COLO829 (cell line): ENCODE data around the gene ROGDI.
A peak's percentile ranks its signal among the peaks of the same experiment; 100 is the strongest.

Source experiments
- DNase-seq: peaks from one replicate; pipeline ENCODE4 v3.0.0; 2012; ENCODE audit warnings: low spot score

ROGDI gene

DNA sequence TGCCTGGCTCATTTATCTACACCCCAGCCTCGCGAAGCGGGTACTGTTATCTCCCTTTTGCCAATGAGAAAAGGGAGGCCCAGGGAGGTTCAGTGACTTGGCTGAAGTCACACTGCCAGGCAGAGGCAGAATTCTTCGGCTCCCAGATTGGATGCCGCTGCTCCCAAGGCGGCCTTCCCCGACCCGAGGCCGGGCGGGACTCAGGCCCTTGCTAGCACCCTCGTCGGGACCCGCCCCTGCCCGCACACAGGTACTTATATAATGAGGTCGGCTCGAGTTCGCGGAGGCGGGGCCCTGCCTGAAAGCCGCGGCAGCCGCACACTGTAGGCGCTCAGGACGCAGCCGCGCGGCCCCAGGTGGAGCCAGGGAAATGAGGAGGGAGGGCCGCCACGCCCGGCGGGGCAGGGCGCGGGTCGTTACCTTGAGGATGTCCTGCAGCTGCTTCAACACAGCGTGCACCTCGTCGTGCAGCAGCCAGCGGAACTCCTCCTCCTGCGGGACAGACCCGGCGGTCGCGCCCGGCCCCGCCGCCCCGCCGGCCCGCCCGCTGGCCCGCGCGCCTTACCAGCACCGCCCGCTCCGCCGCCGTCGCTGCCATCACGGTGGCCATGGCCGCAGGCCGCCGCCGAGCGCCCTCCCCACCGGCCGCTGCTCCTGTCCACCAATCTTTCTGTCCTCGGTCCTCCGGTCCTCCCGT, at the start of gene ROGDI:
TSS of gene ROGDI (minus strand) at position 672 of the 697 bp plus-strand sequence. CDS start at position 610, 62 bp downstream.
- peak; percentile 15 for DNase-seq

GRCh38 chr16:4850211-4850610, 47.8 kb upstream of the ROGDI start:
- DNase-seq: no peak

- peak; percentile 25 for DNase-seq
Measured at GRCh38 chr16:4847774-4848587, 45.5 kb upstream of the ROGDI start.

DNA sequence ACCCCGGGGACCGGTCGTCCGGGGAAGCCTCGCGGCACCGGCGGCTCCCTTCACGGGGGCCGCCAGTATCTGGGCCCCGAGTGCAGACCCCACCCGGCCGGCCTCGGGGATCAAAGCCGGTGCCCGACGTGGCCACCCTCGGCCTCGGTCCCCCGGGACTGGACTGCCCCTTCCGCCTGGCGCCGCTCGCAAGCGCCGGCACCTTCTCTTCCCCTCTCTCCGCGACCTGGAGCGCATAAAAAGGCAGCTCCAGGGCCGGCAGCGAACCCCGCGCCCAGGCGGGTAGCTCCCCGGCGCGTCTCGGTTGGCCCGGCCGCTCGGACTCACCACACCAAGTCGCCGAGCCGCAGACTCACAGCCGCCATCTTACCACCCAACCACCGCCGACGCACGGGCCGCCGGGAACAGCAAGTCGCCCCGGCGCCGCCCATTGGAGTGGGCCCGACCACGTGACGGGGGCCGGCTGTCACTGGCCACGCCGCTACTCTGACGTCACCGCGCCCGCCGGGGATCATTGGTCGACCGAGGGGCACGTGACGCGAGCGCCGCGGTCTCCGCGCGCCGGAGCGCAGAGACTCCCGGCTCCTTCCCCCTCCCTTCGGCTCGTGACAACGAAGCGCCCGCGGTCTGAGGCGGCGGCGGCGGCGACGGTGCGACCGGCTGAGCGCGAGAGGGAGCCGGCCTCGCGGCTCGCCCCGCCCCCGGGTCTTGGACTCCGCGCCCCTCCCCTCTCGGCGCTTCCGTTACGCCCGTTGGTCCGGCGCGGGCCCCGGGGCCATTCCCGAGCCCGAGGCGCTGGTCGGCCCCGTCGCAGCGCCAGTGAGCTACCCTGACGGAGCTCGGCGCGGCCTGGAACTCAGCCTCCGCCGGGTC, 44.7 kb upstream of the ROGDI start, which contains the start of the genes GLYR1 and UBN1:
TSS of gene GLYR1 (minus strand) at position 388 of the 873 bp plus-strand sequence. CDS start at position 365, 23 bp downstream.
TSS of gene UBN1 (plus strand) at position 581 of the 873 bp plus-strand sequence. CDS start 5,437 bp downstream, outside the sequence.
- peak; percentile 89 for DNase-seq

GRCh38 chr16:4846503-4846900, 44.1 kb upstream of the ROGDI start:
- DNase-seq: no peak

- DNase-seq: no peak
Measured at GRCh38 chr16:4840984-4841383, 38.6 kb upstream of the ROGDI start.

DNA sequence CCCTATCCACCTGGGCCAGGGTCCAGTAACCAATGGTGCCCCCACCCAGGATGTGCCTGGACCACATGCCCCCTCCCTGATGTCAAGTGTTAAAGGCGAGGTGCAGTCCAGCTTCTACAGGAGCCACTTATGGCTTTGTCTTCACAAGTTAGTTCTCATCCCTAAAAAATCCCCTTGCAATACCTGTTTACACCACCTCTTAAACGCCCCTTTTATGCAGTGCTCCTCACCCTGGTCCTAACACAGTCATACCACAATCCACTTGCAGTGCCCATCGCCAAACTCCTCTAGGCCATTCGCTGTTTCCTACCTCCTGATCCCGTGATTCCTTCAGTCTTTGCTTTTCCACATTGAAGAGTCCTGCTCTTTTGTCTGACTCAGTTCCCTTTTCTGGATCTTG, 37.5 kb upstream of the ROGDI start:
- DNase-seq: no peak

DNA sequence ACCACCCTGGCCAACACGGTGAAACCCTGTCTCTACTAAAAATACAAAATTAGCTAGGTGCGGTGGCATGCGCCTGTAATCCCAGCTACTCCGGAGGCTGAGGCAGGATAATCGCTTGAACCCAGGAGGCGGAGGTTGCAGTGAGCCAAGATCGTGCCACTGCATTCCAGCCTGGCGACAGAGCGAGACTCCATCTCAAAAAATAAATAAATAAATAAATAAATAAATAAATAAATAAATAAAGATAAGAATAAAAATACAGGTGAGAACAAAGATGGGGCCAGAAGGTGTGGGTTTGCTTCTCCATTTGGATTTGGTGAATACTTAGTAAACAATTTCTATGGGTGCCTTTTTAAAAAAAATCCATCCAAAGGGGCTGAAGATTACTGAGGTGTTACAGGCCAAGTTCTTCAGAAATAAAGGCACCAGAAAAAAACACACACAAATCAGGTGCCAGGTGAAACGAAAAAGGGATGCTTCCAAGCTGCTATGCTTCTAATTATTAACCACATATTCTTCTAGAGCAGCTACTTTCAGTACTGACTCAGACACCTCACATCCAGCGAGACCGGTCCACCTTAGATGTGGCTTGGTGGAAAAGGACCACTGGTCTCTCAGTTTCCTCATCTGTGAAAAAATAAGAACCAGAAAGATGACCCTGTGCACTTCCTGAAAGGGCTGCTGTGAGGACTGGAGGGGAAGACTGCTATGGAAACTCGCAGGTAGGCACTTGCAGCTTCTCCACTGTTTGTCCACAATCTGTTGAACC, 35.5 kb upstream of the ROGDI start:
- no peak for DNase-seq

DNA sequence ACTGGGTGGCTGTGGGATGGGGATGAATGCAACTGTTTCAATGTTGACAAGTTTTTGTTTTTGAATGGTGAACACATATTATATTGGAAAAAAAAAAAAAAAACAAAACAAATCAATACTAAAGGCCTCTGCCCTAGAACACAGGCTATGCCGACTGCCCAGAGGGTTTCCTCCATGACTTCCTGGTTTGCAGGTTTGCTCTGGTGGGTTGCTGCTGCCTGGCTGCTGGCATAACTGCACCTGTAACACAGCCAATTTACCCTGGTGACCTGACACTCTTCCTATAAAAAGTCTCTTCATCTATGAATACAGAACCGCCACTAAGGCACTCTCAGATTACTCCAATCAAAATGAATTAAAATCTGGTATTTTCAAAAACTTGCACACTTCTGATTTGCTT, 34.3 kb upstream of the ROGDI start:
- DNase-seq: no peak

- no peak for DNase-seq
Measured at GRCh38 chr16:4833584-4833983, 31.2 kb upstream of the ROGDI start.

DNA sequence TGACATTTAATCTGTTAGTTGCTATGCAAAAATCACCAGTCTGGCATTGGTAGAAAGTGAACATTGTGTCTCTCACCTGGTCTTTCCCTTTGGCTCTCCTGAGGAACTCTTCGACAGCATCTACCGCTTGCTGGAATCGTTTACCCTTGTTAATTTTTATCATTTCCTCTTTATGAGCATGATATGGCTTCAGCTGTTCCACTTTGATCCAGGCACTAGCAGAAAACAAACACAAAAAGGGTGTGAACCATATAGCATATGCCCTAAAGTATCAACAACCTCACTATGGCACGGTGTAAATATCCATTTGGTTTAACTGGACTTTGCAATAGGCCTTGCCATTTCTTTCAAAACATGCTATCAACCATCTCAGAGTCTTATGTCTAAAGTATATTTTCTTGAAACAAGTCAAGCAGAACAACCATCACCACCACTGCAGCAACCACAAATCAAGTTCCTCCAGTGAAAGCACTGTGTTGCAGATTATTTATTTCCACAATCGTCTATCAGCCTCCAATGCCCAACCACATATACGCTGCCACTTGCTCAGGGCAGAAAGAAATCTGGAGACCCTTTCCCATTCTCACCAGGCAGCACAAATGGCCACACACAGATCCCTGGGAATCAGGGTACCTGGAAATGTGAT, 30.4 kb upstream of the ROGDI start:
- no peak for DNase-seq

DNA sequence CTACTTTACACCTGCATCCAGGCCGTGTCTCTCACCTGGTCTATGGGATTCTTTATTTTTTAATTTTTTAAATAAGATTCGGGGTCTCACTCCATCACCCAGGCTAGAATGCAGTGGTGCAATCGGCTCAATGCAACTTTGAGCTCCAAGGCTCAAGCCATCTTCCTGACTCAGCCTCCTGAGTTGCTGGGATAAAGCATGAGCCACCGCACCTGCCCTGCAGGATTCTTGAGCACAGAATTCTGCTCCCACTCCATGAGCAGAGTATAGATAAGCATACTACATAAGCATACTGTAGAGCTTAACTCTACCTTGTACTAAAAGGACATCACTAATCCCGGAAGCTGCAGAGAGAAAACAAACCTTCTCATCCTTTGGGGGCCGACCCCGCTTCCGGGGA, 29.2 kb upstream of the ROGDI start:
- DNase-seq: no peak

- no peak for DNase-seq
Measured at GRCh38 chr16:4830408-4830807, 28.0 kb upstream of the ROGDI start.

- DNase-seq: no peak
Measured at GRCh38 chr16:4828567-4829321, 26.3 kb upstream of the ROGDI start.

DNA sequence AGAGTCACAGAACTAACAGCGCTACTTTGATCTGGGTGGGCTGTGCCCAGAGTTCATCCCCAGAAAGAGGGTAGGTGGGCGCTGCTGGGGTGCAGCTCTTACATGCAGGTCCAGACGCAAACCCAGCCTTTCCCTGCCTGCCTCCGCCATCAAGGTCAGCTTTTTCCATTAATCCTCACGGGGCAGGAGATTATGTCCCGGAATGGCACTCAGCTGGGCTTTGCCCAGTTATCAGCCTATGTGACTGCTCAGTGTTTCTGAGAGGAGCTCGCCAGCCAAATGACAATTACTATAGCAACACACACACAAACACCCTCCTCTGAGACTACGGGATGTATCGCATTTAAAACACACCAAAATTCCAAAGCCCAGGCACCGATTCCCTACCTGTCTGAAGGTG, 24.5 kb upstream of the ROGDI start:
- DNase-seq: no peak

DNA sequence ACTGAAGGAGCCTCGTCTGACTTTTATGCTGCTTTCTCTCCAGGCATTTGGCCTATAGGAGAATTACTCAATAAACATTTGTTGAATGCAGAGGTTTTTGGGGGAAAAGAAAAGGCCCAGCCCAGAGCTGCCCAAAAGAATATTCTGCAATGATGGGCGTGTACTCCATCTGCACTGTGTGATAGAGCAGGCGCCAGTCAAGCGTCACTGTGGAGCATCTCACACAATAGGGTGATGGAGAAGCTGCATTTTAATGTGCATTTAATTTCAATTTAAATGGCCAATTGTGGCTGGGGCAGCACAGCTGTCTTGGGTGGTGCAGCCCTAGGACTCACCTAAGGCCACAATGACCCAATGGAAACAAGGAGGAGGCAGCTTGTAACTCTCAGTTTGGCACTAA, 24.1 kb upstream of the ROGDI start:
- no peak for DNase-seq

DNA sequence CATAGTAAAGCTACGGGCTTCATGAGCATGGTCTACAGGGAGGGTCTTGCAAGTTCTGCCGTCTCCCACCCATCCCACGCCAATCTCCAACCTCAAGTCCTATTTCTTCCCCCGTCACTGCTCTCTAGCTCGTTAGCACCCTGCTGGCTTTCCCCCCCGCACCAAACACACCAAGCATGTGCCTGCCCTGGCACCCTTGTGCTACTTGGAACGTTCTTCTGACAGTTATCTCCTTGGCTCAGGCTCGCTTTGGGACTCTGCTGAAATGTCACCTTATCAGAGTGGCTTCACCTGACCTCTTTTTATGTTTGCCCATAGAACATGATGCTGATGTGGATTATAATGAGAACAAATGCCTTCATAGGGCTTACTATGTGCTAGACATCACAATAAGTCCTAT, 22.8 kb upstream of the ROGDI start:
- no peak for DNase-seq

- DNase-seq: no peak
Measured at GRCh38 chr16:4820652-4821051, 18.2 kb upstream of the ROGDI start.

- no peak for DNase-seq
Measured at GRCh38 chr16:4814542-4815173, 12.2 kb upstream of the ROGDI start.

- no peak for DNase-seq
Measured at GRCh38 chr16:4814046-4814445, 11.6 kb upstream of the ROGDI start.
